Measurements from ENCODE around the gene NACA2. TPM values are rescaled to one million over a fixed set of nuclear protein-coding genes. Genes with fewer than 3 reads are reported as not detected.
"Not testable (repeated sequence)": the region's sequence is repeated elsewhere in the genome, so short reads cannot be mapped to it uniquely, and the experiment has no call there.

The NACA2 gene
- total RNA-seq, 1 donor from 2014 or later: not detected

DNA sequence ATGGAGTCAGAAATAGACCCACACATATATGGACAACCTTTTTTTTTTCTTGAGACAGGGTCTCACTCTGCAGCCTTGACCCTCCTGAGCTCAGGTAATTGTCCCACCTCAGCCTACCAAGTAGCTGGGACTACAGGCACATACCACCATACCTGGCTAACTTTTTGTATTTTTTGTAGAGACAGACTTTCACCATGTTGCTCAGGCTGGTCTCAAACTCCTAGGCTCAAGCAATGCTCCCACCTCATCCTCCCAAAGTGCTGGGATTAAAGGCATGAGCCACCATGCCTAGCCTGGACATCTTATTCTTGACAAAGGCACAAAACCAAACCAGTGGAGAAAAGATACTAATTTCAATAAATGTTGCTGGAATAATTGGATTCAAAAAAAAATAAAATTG, 14.7 kb upstream of the NACA2 start:
- intact Hi-C loops (cut with DNase I): loop anchor here (5.0 to 10.0 kb wide), 2 partner anchors 497 to 1159 kb away; no protein-coding TSS in a partner anchor
- no peak for ATAC-seq

GRCh38 chr17:61601297-61601696, 10.3 kb upstream of the NACA2 start:
- ATAC-seq (no peak), DNase-seq (ENCODE audit: low spot score) (no peak)
- intact Hi-C loops (cut with DNase I): loop anchor here (10.0 kb wide), 1 partner anchor 1164 kb away; no protein-coding TSS in a partner anchor

More for the DNA sequence above, 14.7 kb upstream of the NACA2 start:
- no peak for DNase-seq (ENCODE audit: low spot score)

GRCh38 chr17:61600621-61601020, 9.6 kb upstream of the NACA2 start:
- no peak for ATAC-seq
- intact Hi-C loops (cut with DNase I): loop anchor here (10.0 kb wide), 1 partner anchor 1164 kb away; no protein-coding TSS in a partner anchor
- no peak for DNase-seq (ENCODE audit: low spot score)

DNA sequence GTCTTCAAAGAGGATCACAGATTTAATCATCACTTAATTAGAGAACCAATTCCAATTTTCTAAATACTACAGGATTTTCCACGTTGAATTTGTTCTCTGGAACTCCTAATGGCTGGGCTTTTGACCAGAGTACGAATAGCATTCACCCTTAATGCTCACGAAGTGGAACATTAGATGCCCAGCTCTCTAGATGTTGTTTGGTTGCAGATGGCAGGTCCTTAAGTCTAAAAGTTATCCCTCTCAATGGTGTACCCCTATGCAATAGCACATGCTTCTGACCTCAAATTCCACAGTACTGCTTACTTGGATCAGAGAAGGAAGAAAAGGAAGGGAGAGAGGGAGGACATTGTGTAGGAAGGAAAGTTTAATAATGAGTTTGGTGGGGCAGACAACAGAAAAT, 8.6 kb upstream of the NACA2 start:
- no peak for DNase-seq (ENCODE audit: low spot score)
- no peak for ATAC-seq
- intact Hi-C loops (cut with DNase I): loop anchor here (10.0 kb wide), 1 partner anchor 1165 kb away; no protein-coding TSS in a partner anchor

DNA sequence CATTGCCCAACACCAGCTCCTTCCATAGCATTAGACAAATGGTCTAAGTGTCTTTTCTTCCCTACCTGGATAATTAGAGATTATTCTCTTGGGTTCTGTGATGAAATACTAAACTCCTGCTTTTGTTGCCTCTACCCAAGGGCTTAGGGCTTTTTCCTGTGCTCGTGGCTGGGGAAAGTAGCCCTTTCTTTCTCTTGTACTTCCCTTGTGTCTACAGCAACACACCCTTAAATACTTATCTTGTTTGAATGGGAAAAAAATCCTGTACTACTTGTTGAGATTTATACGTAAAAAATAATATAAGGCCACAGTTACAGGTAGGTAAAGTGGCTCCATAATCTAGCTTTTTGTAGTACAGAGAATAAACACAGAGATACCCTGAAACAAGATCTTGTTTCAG, 7.0 kb upstream of the NACA2 start:
- intact Hi-C loops (cut with DNase I): no loop called here
- ATAC-seq (no peak), DNase-seq (ENCODE audit: low spot score) (no peak)

GRCh38 chr17:61597607-61598006, 6.6 kb upstream of the NACA2 start:
- no peak for DNase-seq (ENCODE audit: low spot score)
- intact Hi-C loops (cut with DNase I): no loop called here

GRCh38 chr17:61595418-61596186, 4.6 kb upstream of the NACA2 start:
- DNase-seq (ENCODE audit: low spot score) (no peak), ATAC-seq (no peak)
- intact Hi-C loops (cut with DNase I): no loop called here

More at GRCh38 chr17:61597607-61598006, 6.6 kb upstream of the NACA2 start:
- ATAC-seq: no peak

DNA sequence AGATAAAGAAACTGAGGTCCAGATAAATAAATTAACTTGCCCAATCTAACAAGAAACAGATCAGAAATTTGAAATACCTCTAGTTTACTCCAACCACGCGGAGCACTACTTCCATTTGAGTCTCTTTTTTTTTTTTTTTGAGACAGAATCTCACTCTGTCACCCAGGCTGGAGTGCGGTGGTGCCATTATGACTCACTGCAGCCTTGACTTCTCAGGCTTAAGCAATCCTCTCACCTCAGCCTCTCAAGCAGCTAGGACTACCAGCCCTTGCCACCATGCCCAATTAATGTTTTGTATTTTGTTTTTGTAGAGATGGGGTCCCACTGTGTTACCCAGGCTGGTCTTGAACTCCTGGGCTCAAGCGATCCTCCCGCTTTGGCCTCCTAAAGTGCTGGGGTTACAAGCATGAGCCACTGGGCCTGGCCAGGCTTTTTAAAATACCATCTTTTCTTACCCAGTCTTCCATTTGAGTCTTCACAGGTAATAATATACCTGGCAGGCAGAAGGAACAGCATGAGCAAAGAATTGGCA, 3.3 kb upstream of the NACA2 start:
- ATAC-seq (no peak), DNase-seq (ENCODE audit: low spot score) (no peak)
- intact Hi-C loops (cut with DNase I): no loop called here

DNA sequence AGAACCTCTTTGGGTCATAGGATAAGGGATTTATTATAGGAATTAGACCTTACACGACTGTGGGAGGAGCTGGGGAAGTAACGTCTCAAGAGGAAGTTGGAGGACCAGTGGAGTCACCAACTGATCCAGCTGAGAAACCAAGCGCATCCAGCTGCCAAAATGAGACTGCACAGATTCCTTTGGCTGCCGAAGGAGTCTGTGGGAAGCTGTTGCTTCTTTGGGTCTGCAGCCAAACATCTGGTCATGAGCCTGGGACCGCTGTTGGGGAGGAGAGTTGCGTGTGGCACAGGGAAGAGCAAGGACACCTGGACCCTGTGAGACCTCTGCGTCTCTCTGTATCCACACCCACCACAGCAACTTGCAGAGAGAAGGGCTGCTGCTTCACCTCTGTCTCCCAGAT, 2.4 kb upstream of the NACA2 start:
- intact Hi-C loops (cut with DNase I): no loop called here
- no peak for DNase-seq (ENCODE audit: low spot score)
- no peak for ATAC-seq

DNA sequence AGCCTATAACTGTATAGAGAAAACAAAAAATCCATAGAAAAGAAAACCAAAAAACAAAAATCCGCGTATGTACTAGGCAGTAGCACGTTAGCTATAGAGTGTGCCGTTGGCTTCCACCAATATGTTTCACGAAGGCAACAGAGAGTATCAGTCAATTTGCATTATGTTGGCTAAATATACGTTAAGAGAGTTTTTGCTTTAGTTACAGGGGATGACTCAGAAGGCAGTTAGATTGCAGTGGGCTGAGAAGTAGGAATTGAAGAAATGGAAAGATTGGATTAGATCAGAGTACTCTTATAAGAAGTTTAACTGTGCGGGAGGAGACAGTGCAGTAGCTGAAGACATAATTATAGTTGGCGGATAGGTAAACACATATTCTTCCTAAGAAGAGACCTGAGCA, 911 bp upstream of the NACA2 start:
- ATAC-seq (no peak), DNase-seq (ENCODE audit: low spot score) (no peak)
- intact Hi-C loops (cut with DNase I): no loop called here

DNA sequence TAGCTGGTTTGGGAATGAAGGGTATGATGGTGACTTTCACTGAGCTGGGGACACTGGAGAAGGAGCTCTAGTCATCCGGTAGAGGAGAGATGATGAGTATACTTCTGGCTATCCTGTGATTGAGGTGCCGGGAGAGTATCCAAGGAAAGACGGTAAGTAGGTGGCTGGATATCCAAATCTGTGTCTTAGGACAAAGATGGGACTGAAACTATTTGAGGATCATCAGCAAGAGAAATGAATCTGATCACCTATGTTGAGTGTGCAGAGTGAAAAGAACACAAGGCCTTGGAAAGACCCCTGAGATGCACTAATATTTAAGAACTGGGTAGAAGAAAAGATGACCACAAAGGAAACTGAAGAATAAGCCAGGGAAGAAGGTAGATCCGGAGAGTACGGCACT, 1.0 kb downstream of the NACA2 start:
- DNase-seq (ENCODE audit: low spot score): no peak
- ATAC-seq: no peak
- intact Hi-C loops (cut with DNase I): no loop called here

GRCh38 chr17:61587807-61588660, 3.0 kb downstream of the NACA2 start:
- no peak for ATAC-seq
- intact Hi-C loops (cut with DNase I): no loop called here
- DNase-seq (ENCODE audit: low spot score): no peak

DNA sequence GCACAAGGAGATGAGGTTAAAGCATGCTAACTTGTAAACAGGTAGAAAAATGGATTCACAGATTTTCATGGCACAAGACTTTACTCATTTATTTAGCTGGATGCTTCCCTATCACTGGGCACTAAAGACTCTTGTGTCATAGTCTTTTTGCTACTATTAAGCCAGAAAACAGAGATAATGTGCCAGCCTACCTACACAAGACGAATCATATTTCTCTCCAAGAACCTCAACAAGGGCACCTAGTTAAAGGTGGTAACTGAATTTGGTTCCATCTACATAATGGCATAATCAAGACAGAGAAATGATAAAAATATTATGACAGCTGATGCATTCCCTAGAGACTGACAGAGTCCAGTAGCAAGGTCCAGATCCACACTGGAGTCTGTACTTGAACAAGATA, 3.8 kb downstream of the NACA2 start:
- intact Hi-C loops (cut with DNase I): no loop called here
- no peak for DNase-seq (ENCODE audit: low spot score)
- no peak for ATAC-seq

GRCh38 chr17:61586622-61587021, 4.4 kb downstream of the NACA2 start:
- intact Hi-C loops (cut with DNase I); DNase-seq (ENCODE audit: low spot score); ATAC-seq: not testable (repeated sequence)

- ATAC-seq: no peak
- intact Hi-C loops (cut with DNase I): no loop called here
- no peak for DNase-seq (ENCODE audit: low spot score)
Observed at GRCh38 chr17:61586031-61586566, 4.9 kb downstream of the NACA2 start.

GRCh38 chr17:61584866-61585265, 6.2 kb downstream of the NACA2 start:
- DNase-seq (ENCODE audit: low spot score): no peak
- intact Hi-C loops (cut with DNase I): no loop called here
- ATAC-seq: no peak

- ATAC-seq (no peak), DNase-seq (ENCODE audit: low spot score) (no peak)
- intact Hi-C loops (cut with DNase I): no loop called here
Observed at GRCh38 chr17:61584266-61584665, 6.8 kb downstream of the NACA2 start.

DNA sequence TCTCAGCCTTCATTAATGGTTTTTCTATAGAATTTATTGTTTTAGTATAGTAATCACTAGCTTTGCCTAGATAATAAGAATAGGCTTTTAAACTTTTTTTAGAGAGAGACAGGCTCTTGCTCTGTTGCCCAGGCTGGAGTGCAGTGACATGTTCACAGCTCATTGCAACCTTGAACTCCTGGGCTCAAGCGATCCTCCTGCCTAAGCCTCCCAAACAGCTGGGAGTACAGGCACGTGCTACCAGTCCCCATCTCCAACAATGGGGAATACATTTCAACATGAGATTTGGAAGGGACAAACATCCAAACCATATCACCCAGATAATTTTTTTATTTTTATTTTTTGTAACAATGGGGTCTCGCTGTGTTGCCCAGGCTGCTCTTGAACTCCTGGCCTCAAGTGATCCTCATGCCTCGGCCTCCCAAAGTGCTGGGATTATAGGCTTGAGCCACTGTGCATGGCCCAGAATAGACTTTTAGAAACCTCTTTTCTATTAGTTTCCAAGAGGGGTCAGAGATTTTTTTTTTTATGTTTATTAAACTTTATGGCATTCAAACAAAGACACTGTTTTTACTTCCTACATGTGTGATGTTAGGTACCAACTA, 7.3 kb downstream of the NACA2 start:
- intact Hi-C loops (cut with DNase I): no loop called here
- DNase-seq (ENCODE audit: low spot score) (no peak), ATAC-seq (no peak)

- ATAC-seq (no peak), DNase-seq (ENCODE audit: low spot score) (no peak)
- intact Hi-C loops (cut with DNase I): no loop called here
Observed at GRCh38 chr17:61583242-61583641, 7.8 kb downstream of the NACA2 start.

All from sciatic nerve (tissue), 2 donors.